Parathyroid adenoma (tissue), 2 donors: ENCODE data around the gene FMNL1.

Experiments
- H2AFZ ChIP-seq: fragments of 300-600 bp; sonication (generic); one replicate; pipeline ENCODE4 v1.7.0; 2017; ENCODE audit warnings: antibody characterized with exemption, mild to moderate bottlenecking
- H3K27ac ChIP-seq: fragments of 300-600 bp; sonication (generic); one replicate; pipeline ENCODE4 v1.7.0; 2017
- H3K27me3 ChIP-seq: fragments of 300-600 bp; sonication (generic); one replicate; pipeline ENCODE4 v1.7.0; 2017; ENCODE audit warnings: low read length; ENCODE audit not compliant: control insufficient read depth, insufficient read depth
- H3K36me3 ChIP-seq: fragments of 300-600 bp; sonication (generic); one replicate; pipeline ENCODE4 v1.7.0; 2017; ENCODE audit warnings: low read length; ENCODE audit not compliant: control insufficient read depth, insufficient read depth
- H3K4me1 ChIP-seq: fragments of 300-600 bp; sonication (generic); one replicate; pipeline ENCODE4 v1.7.0; 2017; ENCODE audit warnings: control low read depth
- H3K4me2 ChIP-seq: fragments of 300-600 bp; sonication (generic); one replicate; pipeline ENCODE4 v1.7.0; 2017; ENCODE audit warnings: low read length
- H3K4me3 ChIP-seq: fragments of 300-600 bp; sonication (generic); one replicate; pipeline ENCODE4 v1.7.0; 2017; ENCODE audit warnings: low read depth, low read length
- H3K79me2 ChIP-seq: fragments of 300-600 bp; sonication (generic); one replicate; pipeline ENCODE4 v1.7.0; 2017; ENCODE audit warnings: control low read depth
- H3K9ac ChIP-seq: fragments of 300-600 bp; sonication (generic); one replicate; pipeline ENCODE4 v1.7.0; 2017; ENCODE audit warnings: mild to moderate bottlenecking
- H3K9me3 ChIP-seq: fragments of 300-600 bp; sonication (generic); one replicate; pipeline ENCODE4 v1.7.0; 2017; ENCODE audit warnings: low read length; ENCODE audit not compliant: control insufficient read depth
- CTCF ChIP-seq: fragments of 300-600 bp; sonication (generic); IDR thresholded peaks from one replicate; pipeline ENCODE4 v1.7.0; 2017; ENCODE audit warnings: antibody characterized with exemption, mild to moderate bottlenecking
- donor health status: primary hyperparathyroidism.

FMNL1 gene

DNA sequence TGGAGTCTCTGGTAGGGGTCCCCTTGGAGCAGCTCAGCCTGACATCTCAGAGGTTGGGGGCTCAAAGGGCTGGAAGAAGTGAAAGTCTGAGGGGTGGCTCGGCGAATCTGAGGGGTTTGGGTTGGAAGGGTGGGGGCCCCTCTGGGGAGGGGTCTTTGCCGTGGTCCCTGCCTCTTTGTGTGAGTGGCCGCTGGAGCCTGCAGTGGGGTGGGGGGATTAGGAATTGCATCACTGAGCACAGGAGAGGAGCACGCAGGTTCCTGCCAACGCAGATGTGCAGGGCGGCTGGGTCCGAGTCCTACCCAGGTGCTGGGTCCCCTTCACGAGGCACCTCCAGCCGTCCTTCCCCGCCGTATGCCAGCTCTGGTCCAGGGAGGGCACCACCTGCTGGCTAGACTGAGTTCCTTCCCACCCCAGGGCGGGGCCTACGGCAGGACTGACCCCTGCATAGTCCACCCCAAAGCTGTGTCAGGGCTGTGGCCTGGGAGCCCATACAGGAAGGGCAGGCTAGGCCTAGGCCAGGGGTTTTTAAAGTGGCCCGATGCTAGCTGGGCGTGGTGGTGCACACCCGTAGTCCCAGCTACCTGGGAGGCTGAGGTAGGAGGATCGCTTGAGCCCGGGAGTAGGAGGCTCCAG is 9.9 kb downstream of the FMNL1 start:
- Histone ChIP-seq H2AFZ (no peak overlapping the region), H3K27ac (no peak overlapping the region), H3K4me2 (no peak overlapping the region), H3K4me1 (no peaks in the 10 kb centered on the region), H3K79me2 (no peaks in the 10 kb centered on the region), H3K36me3 (no peaks in the 10 kb centered on the region), H3K4me3 (no peak overlapping the region), H3K27me3 (no peaks in the 10 kb centered on the region), H3K9ac (no peak overlapping the region), H3K9me3 (no peaks in the 10 kb centered on the region)
- peak; percentile 23 for TF ChIP-seq CTCF

- no peak overlapping the region for H3K9ac ChIP-seq
- H3K4me3 ChIP-seq: no peak overlapping the region
- no peaks in the 10 kb centered on the region for H3K79me2 ChIP-seq
- no peaks in the 10 kb centered on the region for H3K27me3 ChIP-seq
- H3K27ac ChIP-seq: no peak overlapping the region
- H3K36me3 ChIP-seq: no peaks in the 10 kb centered on the region
- H3K4me2 ChIP-seq: no peak overlapping the region
- TF ChIP-seq CTCF: no peak
- no peaks in the 10 kb centered on the region for H3K9me3 ChIP-seq
- no peak overlapping the region for H2AFZ ChIP-seq
- H3K4me1 ChIP-seq: no peaks in the 10 kb centered on the region
Measured at GRCh38 chr17:45232514-45233422, 11.1 kb downstream of the FMNL1 start.

DNA sequence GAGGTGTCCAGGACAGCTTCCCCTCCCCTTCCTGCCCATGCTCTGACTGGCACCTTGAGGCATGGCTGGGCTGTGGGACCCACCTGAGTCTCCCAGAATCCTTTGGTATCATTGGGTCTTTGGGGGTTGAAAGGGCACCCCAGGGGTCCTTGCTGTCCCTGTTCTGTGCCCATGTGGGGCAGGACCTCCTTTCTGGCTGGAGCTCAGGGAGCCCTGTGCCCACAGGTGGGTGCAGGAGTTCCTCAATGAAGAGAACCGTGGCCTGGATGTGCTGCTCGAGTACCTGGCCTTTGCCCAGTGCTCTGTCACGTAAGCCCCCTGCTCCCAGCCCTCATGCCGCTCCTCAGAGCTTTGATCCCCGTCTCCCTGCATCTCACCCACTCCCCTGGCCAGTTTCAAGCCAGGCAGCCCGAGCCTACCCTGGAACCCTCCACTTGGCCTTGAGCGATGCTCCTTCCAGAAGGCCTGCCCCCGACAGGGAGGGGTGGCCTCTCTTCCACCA is 11.8 kb downstream of the FMNL1 start:
- Histone ChIP-seq H3K27me3 (no peaks in the 10 kb centered on the region), H3K27ac (no peak overlapping the region), H3K9ac (no peak overlapping the region), H3K79me2 (no peaks in the 10 kb centered on the region), H3K36me3 (no peaks in the 10 kb centered on the region), H3K9me3 (no peaks in the 10 kb centered on the region), H3K4me3 (no peak overlapping the region), H3K4me1 (no peaks in the 10 kb centered on the region), H2AFZ (no peak overlapping the region), H3K4me2 (no peak overlapping the region)
- TF ChIP-seq CTCF: no peak

GRCh38 chr17:45234641-45235415 is 13.1 kb downstream of the FMNL1 start:
- Histone ChIP-seq H3K36me3 (no peaks in the 10 kb centered on the region), H3K4me3 (no peak overlapping the region), H3K27me3 (no peaks in the 10 kb centered on the region), H3K4me2 (no peak overlapping the region), H3K4me1 (no peaks in the 10 kb centered on the region), H2AFZ (no peak overlapping the region), H3K9ac (no peak overlapping the region), H3K27ac (no peak overlapping the region), H3K79me2 (no peaks in the 10 kb centered on the region), H3K9me3 (no peaks in the 10 kb centered on the region)
- TF ChIP-seq CTCF: peak; percentile 4
